DND-41 (cell line): ENCODE measurements around the gene RNF223.

Source experiments
- CTCF ChIP-seq: IDR thresholded peaks from 2 replicates; pipeline ENCODE4 v1.5.1; 2012; ENCODE audit warnings: borderline replicate concordance, low read length, moderate library complexity, mild to moderate bottlenecking; ENCODE audit not compliant: poor library complexity, severe bottlenecking; ENCODE audit errors: extremely low read depth
- EZH2 ChIP-seq: IDR thresholded peaks from 3 replicates; pipeline ENCODE4 v1.6.1; 2012; ENCODE audit warnings: borderline replicate concordance, low read depth, mild to moderate bottlenecking, moderate library complexity, low read length, inconsistent platforms; ENCODE audit not compliant: severe bottlenecking

- TF ChIP-seq CTCF (no peak), EZH2 (no peak)
These were observed at the start of gene RNF223 for GRCh38 chr1:1073743-1074587.
